Stimulated activated CD8-positive, alpha-beta memory T cell treated with anti-CD3 and anti-CD28 coated beads, Interleukin-15, amount 100 ng/mL, for 48 hours (primary cell): ENCODE data around the gene EBF4.

Source experiments
- DNase-seq, 2 donors: peaks; one replicate each; pipeline ENCODE4 v3.0.0-alpha.2; 2020; ENCODE audit warnings: low read depth in 2 of 2

EBF4 gene

GRCh38 chr20:2742934-2743559, 50.5 kb downstream of the EBF4 start:
- peak; percentile 53 to 55 for DNase-seq

DNA sequence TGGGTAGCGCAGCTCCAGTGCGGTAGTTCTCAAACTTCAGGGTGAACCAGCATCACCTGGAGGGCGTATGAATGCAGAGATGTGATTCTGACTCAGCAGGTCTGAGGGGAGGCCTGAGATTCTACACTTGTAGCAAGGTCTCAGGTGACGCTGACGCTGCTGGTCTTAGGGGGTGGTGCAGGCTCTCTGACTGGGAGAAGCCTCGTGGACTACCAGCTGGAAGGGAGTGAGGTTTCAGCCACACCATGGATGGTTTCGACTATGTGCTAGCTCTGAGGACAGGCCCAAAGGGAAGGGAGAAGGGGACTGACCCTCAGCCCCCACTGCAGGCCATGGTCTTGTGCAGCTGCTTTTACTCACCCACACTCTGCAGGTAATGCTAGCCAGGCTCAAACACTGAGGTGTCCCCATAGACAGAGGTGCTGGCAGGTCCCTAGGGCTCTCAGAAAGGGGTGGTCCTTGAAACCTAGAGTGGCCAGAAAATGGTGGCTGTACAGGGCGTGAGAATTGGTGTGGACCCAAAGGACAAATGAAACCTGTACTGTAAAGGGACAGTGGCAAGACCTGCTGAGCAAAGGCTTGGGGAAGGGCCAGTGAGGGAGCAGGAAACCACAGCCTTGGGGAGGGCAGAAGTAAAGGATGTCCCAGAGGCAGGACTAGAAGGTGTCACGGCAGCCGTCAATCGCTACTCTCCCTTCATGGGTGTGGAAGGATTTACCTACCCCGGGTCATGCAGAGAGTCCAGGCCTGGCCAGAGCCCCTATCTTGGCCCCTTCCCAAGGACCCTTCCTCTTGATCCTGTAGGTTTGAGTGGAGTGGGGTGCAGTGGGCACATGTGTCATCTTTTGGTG, 52.7 kb downstream of the EBF4 start:
- DNase-seq, result no peak

DNA sequence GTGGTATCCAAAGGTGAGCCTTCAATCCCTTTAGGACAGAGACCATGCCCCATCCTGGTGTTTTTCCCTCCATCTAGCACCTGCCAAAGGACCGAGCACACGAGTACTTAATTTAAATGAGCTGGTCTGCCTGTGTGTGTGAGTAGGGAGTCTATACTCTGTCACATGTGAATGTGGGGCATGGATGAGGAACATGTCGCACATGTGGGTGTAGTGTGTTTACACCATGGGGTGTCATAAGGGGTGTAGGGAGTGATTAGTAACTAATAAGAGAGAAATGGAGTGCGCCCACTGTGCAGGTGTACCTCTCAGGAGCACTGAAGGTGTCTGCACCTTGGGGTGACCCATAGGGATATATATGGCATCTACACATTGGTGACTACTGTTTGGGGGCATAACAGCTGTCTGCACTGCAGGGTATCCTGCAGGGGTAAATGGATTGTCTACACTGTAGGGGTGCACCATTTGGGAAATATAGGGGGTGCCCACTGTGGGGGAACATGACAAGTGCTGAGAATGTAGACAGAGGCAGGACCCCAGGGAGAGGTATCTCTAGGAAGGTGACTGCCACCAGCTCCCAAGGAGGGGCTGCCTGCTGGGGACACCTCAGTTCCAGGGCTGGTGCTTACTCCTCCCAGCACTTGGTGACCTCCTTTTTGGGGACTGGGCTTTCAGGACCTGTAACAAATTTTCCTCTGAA, 53.5 kb downstream of the EBF4 start:
- no peak for DNase-seq

- no peak for DNase-seq
These were observed 54.2 kb downstream of the EBF4 start for GRCh38 chr20:2746636-2747265.

DNA sequence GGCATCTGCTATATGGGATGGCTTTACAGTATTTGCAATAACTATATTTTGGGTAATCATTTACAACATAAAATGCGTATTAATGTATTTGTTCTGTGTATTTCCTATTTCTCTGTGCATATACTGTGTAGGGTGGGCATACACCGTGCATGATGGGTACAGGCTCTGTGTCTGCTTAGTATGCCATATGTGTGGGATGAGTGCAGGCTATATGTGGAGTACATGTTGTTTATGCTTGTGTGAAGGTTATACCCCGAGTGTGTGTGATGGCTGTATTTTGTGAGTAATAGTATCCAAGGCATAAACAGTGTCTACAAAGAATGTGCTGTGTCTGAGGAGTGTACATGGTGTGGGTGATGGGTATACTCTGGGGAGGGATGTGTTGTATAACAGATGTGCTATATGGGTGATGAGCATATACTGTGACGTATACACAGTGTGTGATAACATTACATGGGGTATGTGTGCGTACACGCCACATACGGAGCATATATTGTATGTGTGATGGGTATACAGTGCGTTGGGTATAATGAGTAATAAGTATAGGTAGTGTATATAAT, 55.2 kb downstream of the EBF4 start:
- DNase-seq, result no peak

DNA sequence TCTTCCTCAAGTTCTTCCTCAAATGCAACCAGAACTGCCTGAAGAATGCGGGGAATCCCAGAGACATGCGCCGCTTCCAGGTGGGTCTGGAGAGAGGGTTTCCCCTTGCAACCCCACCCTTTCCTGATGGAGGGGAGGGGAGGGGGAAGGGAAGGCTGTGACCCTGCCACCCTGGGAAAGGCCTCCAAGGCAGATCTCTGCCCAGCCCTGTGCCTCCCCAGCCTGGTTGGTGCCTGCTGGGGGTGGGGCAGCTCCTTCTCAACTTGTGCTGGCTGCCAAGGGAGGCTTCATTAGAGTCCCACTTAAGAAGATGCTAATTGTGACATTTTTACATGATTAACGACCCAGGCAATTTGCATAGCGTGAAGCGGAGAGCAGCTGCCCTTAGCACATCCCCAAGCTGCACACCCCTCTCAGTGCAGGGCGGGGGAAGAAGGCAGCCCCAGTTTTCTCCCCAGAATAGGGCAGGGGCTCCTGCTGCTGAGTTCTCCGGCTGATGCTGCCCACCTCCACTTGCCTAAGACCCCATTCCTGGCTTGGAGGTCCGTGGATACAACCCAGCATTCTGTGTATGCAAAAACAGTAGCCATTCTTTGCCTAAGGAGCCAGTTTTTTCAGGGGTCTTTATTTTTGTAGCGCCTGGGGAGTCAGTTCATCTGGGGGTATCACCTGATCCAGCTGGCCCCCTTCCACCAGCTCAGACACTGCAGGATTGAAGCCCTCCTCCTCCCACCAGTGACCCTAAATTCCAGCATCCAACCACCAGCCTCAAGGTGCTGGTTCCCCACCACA, 56.2 kb downstream of the EBF4 start:
- no peak for DNase-seq

- DNase-seq, result no peak
These were observed 56.9 kb downstream of the EBF4 start for GRCh38 chr20:2749343-2749950.

DNA sequence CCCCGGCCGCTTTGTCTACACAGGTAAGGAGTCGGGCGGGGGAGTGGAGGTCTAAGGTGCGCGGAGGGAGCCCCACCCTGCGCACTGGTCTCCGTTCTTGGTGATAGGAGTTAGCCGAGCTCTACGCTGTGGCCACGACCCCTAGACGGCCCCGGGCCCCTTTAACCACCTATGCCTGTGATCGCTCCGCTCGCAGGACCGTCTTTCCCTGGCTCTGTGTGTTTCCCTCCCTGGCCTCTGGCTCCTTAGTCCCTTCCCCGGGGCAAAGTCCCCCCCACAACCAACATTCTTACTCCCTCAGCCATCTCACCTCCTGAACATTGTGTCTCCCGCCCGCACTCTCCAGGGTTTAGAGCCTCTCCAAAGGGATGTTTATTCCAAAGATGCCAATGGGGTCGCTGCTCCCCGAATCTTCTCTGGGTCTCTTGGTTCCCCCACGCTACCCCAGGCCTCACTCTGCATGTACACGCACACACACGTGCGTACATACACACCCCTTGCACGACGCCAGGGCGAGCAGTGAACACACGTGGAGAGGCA, 57.4 kb downstream of the EBF4 start:
- DNase-seq, result no peak

GRCh38 chr20:2750491-2751251, 58.1 kb downstream of the EBF4 start:
- no peak for DNase-seq

DNA sequence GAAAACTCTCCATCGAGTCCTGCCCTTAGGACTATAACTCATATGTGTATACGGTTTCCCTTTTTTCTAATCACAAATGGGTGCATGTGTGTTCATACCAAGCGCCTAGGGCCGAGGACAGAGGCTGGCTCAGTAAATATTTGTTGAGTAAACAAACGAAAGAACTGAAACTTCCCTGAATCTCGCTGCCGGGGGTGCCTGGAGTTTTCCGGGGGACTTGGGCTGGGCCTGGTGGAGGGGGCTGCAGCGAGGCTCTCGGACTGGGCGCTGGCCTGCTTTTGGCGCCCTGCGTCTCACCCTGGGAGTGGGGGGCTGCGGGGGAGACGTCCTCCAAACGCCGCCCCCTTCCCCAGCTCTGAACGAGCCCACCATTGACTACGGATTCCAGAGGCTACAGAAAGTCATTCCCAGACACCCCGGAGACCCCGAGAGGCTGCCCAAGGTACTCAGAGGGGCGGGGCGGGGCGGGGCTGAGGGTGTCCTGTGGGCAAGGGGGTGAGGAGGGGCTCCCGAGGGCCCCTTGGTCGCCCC, 58.8 kb downstream of the EBF4 start:
- DNase-seq, result no peak

DNA sequence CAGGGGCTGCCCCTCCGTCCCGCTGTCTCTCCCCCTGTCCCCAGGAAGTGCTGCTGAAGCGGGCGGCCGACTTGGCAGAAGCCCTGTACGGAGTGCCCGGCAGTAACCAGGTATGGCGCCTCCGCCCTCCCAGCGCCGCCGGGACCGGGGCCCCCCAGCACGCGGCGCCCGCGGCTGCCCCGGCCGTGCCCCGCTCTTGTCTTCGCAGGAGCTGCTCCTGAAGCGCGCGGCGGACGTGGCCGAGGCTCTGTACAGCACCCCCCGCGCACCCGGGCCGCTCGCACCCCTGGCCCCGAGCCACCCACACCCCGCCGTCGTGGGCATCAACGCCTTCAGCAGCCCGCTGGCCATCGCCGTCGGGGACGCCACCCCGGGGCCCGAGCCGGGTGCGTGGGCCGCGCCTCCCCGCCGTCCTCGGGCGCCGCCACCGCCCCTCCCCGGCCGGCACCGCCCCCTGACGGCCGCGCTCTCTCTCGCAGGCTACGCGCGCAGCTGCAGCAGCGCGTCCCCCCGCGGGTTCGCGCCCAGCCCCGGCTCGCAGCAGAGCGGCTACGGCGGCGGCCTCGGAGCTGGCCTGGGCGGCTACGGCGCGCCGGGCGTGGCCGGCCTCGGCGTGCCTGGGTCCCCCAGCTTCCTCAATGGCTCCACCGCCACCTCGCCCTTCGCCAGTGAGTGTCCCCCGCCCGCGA, 59.4 kb downstream of the EBF4 start:
- peak in 1 of 2 donors; percentile 40 for DNase-seq

DNA sequence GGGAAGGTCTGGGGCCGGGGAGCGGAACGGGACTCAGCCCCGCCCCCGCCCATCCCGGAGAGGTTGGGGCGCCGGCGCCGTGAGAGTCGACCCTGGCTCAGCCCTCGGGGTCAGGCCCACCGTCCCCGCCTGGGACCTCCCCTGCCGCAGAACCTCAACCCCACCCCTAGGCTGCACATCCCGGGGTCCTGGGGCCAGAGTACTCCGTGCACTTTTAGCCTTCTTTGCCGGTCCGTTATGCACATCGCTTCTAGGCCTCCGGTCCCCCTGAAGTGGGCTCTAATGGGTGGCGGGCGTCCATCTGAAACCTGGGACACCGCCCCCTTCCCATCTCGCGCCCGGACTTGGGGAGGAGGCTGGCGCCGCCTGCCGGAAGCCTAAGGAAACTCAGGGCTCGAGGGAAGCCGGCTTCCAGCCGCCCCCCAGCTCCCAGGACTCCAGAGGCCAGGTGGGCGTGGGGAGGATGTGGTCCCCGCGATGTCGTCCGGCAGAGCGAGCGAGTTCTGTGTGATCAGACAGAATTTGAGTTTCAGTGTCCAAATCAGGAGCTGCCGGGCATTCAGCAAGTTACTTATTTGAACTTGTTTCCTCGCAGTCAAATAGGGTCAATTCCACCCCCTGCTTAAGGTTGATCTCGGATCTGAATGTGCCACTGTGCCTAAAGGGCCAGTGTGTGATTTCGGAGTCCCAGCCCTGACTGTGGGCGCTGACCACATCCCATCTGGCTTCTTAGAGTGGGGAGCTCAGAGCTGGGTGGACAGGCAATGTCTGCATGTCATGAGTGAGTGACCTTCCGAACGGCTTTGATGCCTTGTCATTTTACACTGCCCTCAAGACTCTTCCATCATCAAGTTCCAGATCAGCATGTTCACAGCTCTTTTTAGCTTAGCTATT, 60.2 kb downstream of the EBF4 start:
- peak in 1 of 2 donors; percentile 25 for DNase-seq

DNA sequence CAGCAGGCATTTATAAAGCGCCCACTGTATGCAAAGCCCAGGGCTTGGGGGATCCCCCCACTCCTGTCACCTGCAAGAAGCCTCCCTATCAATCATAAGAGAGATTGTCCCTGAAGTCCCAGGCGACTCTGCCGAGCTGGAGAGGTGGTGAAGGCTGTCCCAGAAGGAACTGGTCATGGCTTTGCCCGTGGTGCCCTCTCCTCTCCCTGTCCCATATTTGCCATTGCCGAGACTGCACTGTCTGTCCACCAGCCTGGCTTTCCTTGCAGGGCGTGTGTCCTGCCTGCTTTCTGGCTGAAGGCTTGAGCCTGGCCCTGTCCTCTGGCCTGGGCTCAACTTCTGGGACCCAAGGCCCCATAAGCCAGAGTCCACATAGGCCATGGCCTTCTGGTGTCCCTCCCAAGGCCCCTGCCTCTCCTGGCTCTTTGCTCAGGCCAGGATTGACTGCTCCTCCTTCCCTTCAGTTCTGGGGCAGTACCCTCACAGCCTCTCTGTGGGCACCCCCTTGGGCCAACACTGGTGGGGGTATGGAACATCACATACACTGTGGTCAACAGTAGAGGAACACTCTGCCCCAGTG, 61.0 kb downstream of the EBF4 start:
- no peak for DNase-seq

DNA sequence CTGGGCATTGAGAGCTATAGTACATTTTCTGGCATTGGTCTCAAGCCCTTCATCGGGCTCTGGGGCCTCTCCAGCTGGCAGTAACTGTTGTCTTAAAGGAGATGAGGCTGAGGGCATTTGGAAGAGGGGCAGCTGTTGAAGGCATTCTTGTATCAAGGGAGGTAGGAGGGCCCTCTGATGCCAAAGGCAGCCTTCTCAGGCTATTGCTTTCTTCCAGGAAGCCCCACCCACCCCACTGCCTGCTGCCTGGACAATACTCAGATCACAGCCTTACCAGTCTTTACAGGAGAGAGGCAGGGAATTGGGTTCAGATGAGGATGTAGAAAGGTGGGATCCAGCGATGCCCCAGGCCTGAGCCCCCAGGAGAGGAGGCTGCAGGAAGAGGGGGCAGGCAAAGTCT, 61.8 kb downstream of the EBF4 start:
- no peak for DNase-seq

- DNase-seq, result no peak
These were observed 63.0 kb downstream of the EBF4 start for GRCh38 chr20:2755451-2756055.

DNA sequence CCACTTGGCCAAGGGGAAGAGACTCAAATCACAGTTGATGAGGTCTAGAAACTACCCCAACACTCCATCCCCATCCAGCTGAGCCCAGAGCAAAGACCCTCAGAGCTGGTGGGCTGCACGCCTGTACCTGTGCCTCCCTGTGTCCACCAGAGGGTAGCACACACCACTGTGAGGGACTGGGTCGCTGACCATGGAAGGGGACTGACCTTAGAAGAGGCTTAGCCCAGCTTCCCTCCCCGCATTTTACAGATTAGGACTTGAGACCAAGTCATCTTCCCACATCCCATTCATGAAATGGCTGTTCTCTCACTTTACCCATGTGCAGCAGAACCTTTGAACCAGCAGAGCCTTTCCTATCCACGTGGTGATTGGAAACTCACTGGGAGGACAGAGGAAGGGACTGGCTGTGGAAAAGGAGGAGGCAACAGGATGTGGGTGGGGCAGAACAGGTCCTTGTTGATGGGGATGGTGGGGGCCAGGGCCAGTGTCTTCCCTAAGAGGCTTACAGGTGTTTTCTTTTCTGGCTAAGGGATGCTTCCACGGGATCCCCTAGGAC, 63.6 kb downstream of the EBF4 start:
- DNase-seq, result no peak

GRCh38 chr20:2757001-2757400, 64.4 kb downstream of the EBF4 start:
- no peak for DNase-seq
